Measurements from ENCODE around the gene DNAJC5. TPM values are rescaled to one million over a fixed set of nuclear protein-coding genes. Genes with fewer than 3 reads are reported as not detected.
"Not testable (repeated sequence)": the region's sequence is repeated elsewhere in the genome, so short reads cannot be mapped to it uniquely, and the experiment has no call there.

DNAJC5 gene
- total RNA-seq, 1 donor from 2014 or later, result 41.4 TPM

DNA sequence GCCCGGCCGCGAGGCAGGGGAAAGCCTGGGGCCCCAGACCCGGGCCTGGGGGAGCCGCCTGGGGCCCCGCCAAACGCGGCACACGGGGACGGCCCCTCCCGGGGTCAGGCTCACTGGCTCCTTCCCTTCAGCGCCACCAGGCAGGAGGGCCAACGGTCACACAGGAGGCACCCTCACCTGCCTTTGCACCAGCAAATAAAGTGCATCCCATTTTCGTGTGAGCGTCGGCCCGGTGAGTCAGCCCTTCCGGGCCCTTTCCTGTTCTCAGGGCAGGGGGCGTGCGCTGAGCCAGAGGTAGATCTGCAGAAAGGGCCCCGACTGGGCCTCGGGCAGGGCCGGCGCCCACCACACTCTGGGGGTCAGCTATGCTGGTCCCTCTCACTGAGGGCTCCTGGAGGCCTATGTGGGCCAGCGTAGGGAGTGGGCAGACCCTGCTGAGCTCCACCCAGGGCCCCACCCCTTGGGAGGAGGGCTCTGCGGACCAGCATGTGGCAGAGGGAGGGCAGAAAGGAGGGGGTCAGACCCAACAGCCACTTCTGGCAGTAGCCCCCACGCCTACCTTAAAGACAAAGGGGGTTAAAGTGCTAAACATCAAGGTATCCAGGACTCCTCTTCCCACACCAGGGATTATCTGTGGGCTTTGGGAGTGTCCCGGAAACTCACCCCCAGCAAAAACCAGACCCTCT, 62.2 kb downstream of the DNAJC5 start:
- intact Hi-C loops (cut with DNase I), result no loop called here
- peak; percentile 60 for ATAC-seq
- no peak for DNase-seq (ENCODE audit: missing footprints)

DNA sequence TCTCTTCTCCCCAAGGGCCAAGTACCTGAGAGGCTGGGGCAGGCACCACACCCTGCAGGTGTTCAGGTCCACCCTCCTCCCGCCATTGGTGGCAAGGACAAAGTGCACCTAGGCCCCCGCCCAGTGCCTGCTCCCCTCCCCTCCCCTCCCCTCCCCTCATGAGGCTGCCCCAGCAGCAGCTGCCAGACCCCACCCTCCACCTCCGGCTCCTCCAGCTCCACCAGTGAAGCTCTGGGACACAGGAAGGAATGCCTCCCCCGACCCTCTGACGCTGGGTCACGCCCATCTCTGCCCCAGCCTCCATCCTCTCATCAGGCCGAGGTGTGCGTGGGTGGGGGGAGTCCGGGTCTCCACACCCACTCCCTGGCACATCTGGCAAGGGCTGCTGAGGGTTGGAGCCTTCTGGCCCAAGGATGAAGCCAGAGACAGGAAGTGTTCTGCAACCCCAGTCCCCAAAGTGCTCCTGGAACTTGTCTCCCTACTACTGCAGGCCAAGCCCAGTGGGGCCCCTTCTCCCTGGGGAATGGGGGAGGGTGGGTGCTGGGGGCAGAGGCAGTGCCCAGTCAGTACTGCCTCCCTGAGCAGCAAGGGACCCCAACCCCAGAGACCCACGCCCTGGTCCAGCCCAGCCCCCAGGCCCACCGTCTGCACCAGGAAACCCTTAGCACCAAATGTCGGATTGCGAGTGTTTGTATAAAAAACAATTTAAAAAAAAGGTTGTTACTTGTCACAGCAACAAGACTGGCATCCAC, 62.9 kb downstream of the DNAJC5 start:
- intact Hi-C loops (cut with DNase I), result no loop called here
- ATAC-seq (no peak), DNase-seq (ENCODE audit: missing footprints) (no peak)

GRCh38 chr20:63958471-63958870, 63.5 kb downstream of the DNAJC5 start:
- ATAC-seq (no peak), DNase-seq (ENCODE audit: missing footprints) (no peak)
- intact Hi-C loops (cut with DNase I), result no loop called here

DNA sequence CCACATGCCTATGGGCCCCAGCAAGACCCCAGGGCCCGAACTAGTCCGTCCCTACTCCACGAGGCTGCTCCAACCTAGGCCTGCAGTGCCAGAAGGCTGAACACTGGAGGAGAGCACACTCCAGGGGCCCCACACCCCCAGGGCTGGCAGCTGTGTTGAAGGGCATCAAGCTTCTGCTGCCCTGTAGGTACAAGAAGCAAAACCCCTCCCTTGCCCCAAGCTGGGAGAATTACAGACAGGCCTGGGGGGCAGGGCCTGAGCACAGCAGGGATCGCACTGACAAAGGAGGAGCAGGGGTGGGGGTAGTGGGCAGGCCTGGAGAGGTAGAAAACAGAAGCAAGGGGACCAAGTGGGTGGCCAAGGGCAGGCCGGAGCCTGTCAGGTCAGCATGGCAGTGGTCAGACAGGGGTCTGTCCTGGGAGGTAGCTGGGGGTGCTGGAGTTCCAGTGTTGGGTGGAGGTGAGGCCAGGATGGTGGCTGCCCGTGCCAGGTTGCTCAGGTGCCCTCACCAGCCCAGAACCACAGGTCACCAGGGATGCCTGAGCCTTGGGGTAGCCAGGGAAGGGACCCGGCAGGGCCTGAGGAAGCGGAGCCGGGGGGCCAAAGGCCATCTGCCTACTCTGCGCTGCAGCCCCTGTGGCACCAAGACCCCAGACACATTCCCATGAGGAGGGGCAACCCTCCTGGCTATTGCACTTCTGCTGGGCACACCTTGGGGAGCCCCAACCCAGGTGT, 64.2 kb downstream of the DNAJC5 start:
- intact Hi-C loops (cut with DNase I), result no loop called here

DNA sequence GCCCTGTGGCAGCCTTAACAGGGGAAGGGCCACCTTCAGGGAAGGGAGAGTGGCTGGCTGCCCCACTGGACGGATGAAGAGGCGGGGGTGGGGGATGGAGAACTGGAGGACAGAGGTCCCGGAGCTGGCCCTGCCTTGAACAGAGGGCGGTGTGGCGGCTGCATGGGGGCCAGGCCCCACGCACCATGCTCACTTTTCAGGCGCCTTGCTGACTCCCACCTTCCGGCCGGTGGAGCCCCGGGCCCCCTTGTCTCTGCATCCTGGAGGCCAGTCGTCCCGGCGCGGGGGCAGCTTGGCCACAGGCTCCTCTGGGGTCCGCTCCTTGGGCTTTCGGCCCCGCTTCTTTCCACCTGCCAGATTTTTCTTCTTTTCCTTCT, 64.8 kb downstream of the DNAJC5 start:
- intact Hi-C loops (cut with DNase I), result no loop called here
- no peak for DNase-seq (ENCODE audit: missing footprints)
- ATAC-seq, result no peak

More for the DNA sequence above, 64.2 kb downstream of the DNAJC5 start:
- no peak for DNase-seq (ENCODE audit: missing footprints)
- no peak for ATAC-seq

- intact Hi-C loops (cut with DNase I); ATAC-seq: not testable (repeated sequence)
- DNase-seq (ENCODE audit: missing footprints), result peak; percentile 27
These were observed 66.0 kb downstream of the DNAJC5 start for GRCh38 chr20:63960654-63961621.

- intact Hi-C loops (cut with DNase I), result no loop called here
- ATAC-seq (no peak), DNase-seq (ENCODE audit: missing footprints) (peak; percentile 33)
These were observed 66.9 kb downstream of the DNAJC5 start for GRCh38 chr20:63961664-63962425.

DNA sequence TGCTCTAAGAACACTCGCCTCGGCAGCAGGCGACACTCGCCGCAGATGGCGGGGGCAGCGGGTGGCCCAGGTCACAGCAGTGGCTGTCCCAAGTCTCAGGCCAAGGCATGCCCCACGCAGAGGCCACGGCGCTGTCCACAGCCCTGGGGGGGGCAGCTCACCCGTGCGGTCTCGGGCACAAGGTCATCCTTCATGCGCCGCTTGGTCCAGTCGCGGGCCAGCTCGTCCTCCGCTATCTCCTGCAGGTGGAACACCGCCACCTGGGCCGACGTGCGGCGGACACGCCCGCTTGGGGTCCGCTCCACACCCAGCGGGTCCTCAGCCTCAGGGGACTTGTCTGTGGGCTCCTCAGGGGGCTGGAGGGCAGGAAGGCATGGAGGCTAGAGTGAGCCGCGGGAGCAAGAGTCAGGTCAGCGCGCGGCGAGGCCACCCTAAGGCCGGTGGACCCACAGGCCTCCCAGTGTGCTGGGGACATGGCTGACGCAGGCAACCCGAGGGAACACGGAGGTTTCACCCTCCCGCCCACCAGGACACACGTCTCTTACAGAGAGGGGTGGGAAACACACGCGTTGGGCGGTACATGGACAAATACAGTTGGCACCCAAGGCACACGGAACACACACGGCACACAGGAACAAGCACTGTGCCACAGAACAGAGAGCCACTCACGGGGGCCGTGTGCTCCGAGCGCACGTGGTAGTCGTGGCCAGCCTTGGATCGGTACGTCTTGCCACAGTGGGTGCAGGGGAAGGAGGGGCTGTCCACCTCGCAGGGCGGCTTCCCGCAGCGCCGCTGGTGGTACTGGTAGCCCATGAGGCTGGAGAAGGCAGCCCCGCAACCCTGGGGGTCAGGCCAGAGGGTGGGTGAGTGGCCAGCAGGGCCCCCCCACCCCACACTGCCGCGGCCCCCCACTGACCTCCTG, 67.8 kb downstream of the DNAJC5 start:
- DNase-seq (ENCODE audit: missing footprints) (peak; percentile 67), ATAC-seq (no peak)
- intact Hi-C loops (cut with DNase I), result no loop called here

- DNase-seq (ENCODE audit: missing footprints), result no peak
- ATAC-seq, result no peak
- intact Hi-C loops (cut with DNase I), result no loop called here
These were observed 68.4 kb downstream of the DNAJC5 start for GRCh38 chr20:63963348-63963741.

DNA sequence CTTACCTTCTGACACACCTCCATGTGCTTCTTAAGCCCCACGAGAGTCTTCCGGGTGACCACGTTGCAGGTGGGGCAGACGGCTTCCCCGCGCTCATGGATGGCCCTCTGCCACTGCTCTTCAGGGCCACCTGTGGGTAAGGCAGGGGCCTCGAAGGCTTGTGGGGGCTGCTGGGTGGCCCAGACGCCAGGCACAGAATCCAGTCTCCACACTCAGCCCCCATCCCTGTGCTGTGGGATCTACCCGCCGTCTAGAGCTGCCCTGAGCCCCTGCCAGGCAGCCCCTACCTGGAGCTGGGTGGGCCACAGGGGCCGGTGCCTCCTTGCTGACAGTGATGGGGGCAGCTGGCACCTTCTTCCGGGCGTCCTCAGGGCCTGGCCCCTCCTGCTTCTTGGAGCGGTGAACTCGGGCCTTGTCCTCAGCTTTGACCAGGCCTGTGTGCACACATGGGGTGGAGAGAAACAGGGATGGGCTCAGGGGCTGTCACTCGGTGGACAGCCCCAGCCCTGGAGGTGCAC, 68.9 kb downstream of the DNAJC5 start:
- peak; percentile 49 for DNase-seq (ENCODE audit: missing footprints)
- no peak for ATAC-seq
- intact Hi-C loops (cut with DNase I), result no loop called here

DNA sequence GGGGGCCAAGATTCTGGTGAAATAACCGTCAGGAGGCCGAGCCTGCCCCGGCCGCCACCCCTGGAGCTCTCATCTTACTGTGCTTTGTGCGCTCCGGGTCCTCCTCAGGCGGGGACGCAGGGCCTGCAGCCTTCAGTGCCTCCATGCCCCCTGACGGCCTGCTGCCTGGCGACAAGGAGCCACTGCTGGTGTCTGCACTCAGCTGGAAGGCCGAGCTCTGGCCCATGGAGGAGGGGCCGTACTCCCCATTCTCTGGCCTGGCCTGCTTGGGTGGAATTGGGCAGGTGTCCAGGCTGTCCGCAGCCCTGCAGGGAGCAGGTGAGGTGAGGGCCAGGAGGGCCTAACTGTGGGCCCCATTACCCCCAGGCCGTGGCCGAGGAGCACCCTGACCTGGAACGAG, 69.5 kb downstream of the DNAJC5 start:
- DNase-seq (ENCODE audit: missing footprints), result peak; percentile 25
- intact Hi-C loops (cut with DNase I), result no loop called here
- no peak for ATAC-seq

DNA sequence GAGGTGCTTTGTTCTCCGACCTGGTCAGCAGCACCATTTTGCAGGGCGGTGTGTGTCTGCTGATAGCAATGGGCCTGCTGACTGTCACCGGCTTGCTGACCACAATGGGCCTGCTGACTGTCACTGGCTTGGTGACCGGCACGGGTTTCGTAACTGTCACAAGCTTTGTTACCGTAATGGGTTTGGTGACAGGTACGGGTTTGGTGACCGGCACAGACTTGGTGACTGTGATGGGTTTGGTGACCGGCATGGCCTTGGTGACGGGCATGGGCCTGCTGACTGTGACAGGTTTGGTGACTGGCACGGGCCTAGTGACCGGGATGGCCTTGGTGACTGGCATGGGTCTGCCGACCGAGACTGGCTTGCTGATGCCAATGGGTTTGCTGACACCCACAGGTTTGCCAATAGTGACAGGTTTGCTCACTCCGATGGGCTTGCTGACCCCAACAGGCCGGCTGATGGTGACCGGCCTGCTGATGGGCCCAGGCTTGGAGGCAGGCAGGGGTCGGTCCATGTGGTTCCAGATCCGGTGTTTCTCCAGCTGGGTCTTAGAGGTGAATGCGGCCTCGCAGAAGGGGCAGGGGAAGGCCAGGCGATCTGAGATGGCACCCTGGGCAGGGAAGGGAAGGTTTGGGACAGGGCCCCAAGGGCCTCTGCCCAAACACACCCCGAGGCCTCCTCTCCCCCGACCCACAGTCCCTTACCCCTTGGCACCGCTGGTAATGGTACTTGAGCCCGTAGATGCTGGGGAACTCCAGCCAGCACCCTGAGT, 71.4 kb downstream of the DNAJC5 start:
- intact Hi-C loops (cut with DNase I), result no loop called here
- no peak for ATAC-seq
- peak; percentile 30 for DNase-seq (ENCODE audit: missing footprints)

- DNase-seq (ENCODE audit: missing footprints), result peak; percentile 22
- intact Hi-C loops (cut with DNase I), result no loop called here
- no peak for ATAC-seq
These were observed 72.0 kb downstream of the DNAJC5 start for GRCh38 chr20:63966944-63967322.

DNA sequence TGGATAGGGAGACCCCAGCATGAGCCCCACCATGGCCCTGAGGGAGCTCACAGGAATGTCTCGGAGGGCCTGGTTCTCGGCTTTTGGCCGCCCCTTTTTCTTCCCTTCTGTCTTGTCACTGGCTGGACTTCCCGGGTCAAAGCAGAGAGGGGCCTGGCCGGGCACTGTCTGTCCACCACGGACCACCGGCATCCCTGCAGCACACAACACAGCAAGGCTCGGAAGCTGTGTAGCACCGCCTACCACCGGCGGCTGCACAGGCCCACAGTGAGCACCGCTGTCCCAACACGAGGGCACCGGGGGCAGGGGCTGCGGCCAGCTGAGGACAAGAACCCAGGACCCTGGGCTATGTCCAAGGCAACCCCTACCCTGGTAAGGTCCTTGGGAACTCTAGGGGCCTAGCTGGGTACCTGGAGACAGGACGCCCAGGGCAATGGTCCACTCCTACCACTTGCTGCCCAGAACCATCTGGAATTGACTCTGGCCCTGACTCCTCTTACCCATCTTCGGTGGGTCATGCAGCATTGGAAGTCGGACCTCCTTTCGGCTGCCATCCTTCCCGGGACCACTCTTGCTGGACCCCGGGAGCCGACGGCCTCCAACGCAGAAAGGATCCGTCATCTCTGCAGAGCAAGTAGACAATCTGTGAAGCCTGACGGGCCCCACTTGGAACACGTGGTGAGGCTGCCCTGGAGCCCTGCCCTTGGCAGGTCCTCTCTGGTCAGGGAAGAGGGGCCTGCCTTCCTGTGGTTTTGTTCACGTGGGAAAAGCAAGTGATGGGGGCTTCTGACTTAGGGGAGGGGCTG, 72.6 kb downstream of the DNAJC5 start:
- no peak for ATAC-seq
- intact Hi-C loops (cut with DNase I), result no loop called here
- DNase-seq (ENCODE audit: missing footprints), result peak; percentile 57

DNA sequence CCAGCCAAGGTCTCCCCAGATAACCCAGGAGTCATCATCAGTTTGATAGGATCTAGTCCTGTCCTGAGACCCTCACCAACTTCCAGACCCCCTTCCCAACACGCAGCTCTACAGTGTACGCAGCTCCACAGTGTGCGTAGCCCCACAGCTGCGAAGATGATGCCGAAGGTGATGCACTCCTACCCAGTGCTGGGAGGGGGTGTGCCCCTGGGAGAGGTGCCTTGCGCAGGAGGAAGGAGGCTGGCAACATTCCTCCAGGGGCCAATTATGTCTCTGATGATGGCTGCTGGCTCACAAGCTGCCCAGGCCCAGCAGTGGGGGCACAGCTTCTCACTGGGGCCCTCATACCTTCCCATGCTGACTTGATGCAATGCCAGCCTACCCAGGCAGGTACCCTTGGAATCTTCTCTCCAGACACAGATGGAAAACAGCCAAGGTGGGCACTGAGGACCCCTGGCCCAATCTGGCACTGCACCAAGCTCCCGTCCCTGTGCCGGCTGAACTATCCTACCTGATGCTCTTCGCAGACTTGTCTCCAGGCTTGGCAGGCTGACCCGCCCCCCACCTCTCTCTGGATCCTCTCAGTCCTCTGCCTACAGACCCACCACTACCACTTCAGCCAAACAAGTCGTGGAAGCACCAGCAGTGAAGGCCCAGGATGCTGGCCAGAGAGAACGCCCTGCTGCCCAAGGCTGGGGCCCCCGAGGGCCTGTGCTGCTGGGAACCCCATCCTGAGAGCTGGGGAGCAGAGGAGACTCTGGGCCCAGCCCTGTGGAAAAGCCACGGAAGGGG, 73.4 kb downstream of the DNAJC5 start:
- no peak for ATAC-seq
- intact Hi-C loops (cut with DNase I), result no loop called here
- DNase-seq (ENCODE audit: missing footprints), result peak; percentile 37
